AG10803 (cell line): ENCODE data around the gene ATP6V0E1.

Source experiments
- DNase-seq: peaks from one replicate; pipeline ENCODE4 v3.0.0; 2010; ENCODE audit warnings: low read depth
- H3K4me3 ChIP-seq: 2 replicates; pipeline ENCODE4 v1.5.1; 2011; ENCODE audit warnings: mild to moderate bottlenecking, low read length, control low read depth
- TF ChIP-seq, protein P1 (sequence below): conservative IDR thresholded peaks from 2 replicates; pipeline ENCODE4 v1.5.1; 2011; ENCODE audit warnings: mild to moderate bottlenecking, low read length, control low read depth, inconsistent platforms

ATP6V0E1 gene

DNA sequence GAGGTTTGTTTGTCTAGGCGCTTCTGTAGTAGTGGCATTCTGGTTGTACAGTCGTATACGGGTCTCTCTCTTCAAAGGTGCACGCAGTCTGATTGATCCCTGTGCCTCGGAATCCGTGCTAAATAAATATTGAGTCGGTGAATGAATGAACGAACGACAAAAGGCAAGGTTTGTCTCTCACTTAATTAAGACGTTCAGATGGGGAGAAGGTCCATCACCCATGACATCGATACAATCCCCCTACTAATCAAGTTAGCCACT, 72.1 kb downstream of the ATP6V0E1 start:
- TF ChIP-seq, protein P1, sequence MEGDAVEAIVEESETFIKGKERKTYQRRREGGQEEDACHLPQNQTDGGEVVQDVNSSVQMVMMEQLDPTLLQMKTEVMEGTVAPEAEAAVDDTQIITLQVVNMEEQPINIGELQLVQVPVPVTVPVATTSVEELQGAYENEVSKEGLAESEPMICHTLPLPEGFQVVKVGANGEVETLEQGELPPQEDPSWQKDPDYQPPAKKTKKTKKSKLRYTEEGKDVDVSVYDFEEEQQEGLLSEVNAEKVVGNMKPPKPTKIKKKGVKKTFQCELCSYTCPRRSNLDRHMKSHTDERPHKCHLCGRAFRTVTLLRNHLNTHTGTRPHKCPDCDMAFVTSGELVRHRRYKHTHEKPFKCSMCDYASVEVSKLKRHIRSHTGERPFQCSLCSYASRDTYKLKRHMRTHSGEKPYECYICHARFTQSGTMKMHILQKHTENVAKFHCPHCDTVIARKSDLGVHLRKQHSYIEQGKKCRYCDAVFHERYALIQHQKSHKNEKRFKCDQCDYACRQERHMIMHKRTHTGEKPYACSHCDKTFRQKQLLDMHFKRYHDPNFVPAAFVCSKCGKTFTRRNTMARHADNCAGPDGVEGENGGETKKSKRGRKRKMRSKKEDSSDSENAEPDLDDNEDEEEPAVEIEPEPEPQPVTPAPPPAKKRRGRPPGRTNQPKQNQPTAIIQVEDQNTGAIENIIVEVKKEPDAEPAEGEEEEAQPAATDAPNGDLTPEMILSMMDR, result no peak
- H3K4me3 ChIP-seq, result peak overlapping the region; percentile 68
- no peak for DNase-seq

DNA sequence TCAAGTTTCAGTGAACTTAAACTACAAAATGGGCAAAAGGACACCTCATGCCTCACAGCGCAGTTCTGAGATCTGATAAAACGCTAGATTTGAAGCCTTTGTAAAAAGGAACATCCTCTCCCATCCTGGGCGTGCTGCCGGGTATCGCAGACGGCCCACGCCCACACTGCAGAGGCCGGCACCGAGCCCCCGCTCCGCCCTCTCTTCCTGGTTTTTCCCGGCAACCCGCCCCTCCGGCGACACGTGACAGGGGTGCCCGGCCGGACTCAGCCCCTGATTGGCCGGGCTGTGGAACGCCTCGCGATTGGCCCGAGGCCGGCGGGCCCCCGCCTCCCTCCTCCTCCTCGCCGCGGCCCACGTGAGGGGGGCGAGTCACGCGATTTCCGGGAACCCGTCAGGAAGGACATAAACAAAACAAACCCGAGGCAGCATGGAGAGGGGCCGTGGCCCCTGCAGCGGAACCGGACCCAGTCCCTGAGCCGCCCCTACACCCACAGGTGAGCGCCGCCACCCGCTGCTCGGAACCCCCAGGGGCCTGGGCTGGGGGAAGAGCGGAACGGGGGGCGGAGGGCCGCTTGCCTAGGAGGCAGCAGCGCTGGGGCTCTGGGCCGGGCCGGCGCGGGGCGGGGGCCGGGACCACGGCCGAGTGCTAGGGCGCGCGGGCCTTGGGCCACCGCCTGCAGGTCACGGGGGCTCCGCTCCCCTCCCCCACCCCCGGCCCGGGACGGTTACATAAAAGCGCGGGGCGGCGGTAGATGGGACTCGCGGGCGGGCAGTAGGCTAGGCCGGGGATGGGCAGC, 72.6 kb downstream of the ATP6V0E1 start, which contains the start of gene CREBRF:
CREBRF (plus strand) TSS at position 370 of the 800 bp plus-strand sequence. CDS start 24,424 bp downstream, outside the sequence.
- TF ChIP-seq, protein P1, result no peak
- peak; percentile 95 for DNase-seq
- peak within 1 kb of the TSS; percentile 90 for H3K4me3 ChIP-seq

DNA sequence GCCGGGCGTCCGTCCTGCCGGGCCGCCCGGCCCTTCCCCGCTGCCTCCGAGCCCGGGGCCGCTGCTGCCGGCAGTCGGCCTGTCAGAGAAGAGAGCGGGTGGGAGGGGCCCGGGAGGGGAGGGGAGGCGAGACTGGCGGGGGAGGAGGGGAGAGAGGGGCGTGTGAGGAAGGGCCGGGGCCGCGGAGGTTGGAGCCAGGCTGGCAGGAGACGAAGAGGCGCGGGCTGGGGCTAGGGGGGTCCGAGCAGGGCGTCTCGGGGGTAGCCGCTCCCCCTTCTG, 73.2 kb downstream of the ATP6V0E1 start:
- TF ChIP-seq, protein P1, result no peak
- no peak for DNase-seq
- H3K4me3 ChIP-seq, result peak overlapping the region; percentile 78

DNA sequence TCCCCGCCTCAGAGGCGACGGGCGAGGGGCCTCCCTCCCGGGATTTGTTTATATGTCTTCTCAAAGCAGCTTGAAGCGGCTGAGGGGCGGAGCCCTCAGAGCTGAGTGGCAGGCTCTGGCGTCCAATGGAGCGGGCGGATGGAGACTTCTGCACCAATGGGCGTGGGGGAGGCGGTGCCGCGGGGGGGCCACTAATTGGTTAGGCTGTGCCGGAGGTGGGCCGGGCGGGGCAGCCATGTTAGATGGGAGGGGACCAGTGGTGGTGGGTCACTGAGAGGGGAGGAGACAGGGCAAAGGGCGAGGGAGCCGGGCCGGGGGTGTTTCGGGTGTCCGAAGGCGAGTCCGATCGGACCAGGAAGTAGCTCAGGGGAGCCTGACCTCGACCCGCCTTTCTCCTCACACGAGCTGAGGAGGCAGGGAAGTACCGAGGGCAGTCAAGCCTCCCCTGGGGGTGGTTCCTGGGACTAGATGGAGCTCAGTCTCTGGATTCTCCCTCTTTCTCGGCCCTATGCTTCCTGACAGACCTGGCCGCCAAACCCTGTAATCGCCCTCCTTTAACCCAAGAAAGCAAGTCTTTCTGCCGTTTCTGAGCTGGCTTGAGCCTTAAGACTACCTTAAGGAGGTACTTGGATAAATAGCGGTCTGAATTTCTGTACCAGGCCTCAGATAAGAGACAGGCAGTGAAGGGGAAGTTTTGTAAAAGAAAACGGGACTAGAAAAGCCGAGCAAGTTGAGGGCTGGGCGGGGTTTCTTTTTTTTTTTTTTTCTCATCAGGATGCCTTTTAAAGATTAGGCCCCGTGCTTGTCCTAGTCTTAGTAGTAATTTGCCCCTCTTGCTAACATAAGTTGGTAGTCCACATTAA, 73.7 kb downstream of the ATP6V0E1 start:
- DNase-seq, result peak; percentile 98
- TF ChIP-seq, protein P1, result peak; percentile 37
- peak overlapping the region; percentile 90 for H3K4me3 ChIP-seq

DNA sequence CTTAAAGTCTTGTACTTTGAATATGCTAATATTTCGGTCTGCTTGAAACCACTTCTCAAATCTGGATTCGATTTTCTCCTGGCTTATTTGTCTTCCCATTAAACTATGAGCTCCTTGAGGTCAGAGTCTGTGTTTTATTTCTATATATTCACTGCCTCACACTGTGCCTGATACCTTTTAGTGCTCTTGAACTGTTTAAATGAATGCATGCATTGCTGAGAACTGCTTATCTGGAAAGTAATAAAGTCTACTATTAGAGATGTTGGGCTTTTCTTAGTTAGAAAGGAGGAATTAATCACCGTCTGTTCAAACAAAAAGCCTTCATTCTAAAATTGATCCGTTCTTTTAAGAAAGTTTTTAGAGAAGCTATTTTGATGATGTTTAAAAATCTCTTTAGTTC, 78.6 kb downstream of the ATP6V0E1 start:
- no peak overlapping the region for H3K4me3 ChIP-seq
- TF ChIP-seq, protein P1, result no peak
- no peak for DNase-seq

DNA sequence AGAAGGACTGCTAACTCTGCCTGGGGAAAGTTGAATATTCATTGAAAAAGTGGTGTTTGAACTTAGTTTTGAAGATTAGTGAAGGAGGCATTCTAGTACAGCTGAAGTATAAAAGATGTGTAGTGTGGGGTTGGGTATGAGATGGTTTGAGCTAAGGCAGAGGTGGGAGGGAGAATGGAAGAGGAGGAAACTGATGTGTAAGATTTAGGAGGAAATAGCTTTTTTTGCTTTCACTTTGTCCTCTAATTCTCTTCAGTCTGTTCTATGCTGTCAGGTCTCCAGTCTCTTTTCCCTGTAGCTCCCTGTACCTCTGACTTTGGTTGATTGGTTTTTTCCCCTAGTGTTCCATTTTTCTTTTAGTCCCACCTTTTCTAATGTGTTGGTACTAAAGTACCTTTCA, 81.6 kb downstream of the ATP6V0E1 start:
- TF ChIP-seq, protein P1, result no peak
- H3K4me3 ChIP-seq, result no peak overlapping the region
- no peak for DNase-seq

DNA sequence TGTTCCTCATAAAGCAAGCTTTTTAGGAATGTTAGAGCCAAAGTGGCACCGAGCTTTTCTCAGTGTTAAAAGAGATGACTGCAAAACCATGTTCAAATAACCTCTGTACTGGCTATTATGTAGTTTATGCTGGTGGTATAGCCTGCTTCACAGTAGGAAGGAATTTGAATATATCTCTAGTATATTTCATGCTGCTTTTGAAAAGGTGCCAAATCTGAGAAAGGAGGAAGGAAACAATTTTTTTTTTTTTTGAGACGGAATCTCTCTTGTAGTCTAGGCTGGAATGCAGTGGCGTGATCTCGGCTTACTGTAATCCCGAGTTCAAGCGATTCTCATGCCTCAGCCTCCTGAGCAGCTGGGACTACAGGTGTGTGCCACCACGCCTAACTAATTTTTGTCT, 86.1 kb downstream of the ATP6V0E1 start:
- TF ChIP-seq, protein P1, result no peak
- DNase-seq, result no peak
- H3K4me3 ChIP-seq, result no peak overlapping the region
